ENCODE results near the gene SLC6A6.
A peak's percentile ranks its signal among the peaks of the same experiment; 100 is the strongest.
"Not testable (repeated sequence)": the region's sequence is repeated elsewhere in the genome, so short reads cannot be mapped to it uniquely, and the experiment has no call there.

The SLC6A6 gene

GRCh38 chr3:14508966-14509795, 106.8 kb downstream of the SLC6A6 start:
- DNase-seq: peak; percentile 38

DNA sequence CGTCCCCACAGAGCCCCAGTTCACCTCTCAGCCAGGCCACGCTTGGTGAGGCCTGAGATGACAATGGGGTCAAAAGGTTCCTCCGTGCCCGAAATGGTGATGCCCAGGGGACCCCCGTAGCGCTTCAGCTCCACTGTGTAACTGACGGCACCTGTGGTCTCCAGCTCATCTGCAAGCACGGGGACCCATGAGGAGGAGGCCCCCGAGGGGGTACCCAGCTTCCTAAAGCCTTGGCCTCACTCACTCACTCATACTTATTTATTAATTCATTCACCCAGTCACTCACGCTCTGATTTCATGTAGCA, 107.3 kb downstream of the SLC6A6 start:
- DNase-seq: no peak

DNA sequence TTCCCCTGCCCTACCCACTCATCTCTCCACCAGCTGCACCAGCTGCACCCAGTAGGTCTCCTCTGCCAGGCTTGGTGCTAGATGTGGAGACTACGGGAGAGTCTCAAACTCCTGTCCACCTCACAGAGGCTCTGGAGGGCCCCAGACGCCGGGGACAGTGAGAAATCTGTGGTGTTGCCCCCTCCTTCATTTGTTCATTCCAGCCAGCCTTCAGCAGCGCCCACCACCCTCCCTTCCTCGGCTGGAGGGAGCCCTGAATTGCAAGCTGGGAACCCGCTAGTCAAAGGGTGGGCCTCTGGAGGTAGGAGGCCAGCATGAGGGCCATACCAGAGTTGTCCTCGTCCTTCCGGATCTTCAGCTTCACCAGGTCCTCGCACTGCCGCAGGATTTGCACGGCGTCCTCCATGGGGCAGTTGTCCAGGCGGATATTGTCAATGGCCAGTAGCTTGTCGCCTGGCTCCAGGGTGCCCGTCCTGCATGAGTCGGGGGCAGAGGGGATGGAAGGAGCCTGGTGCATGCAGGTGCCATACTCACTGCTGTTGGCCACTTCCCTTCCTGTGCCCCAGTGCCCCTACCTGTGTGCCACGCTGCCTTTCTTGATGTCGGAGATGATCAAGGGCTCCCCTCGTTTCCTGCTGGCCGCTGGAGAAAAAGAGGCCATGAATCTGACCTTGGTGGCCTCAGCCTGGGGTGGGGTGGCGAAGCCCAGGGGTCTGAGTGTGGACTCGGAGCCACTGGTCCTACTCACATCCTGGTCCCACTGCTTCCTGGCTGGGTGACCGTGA, 108.6 kb downstream of the SLC6A6 start:
- no peak for DNase-seq

DNA sequence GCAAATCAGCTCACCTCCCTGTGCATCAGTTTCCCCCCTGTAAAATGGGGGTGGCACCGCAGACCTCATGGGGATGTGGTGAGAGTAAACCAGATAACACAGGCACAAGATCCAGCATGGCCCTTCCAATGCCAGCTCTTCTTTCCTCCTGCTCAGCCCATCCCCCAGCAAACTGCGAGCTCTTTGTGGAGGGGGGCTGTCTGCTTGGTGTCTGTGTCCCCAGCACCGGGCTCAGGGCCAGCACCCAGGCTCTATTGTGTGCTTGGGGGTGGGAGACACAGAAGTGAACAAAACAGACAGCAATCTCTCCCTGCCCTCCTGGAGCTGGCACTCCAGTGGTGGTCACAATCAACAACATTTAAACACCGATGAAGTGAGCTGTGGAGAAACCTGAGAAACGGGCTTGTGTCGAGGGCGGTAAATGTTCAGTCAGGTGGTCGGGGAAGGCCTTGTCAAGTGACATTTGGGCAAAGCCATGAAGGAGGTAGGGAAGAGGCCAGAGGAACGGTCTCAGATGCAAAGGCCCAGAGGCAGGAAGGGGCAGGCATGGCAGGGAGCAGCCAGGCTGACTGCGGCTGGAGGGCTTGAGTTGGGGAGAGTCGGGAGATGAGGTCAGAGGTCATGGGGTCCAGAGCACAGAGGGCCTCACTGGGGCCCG, 109.3 kb downstream of the SLC6A6 start:
- no peak for DNase-seq

GRCh38 chr3:14512281-14512941, 110.0 kb downstream of the SLC6A6 start:
- DNase-seq: no peak

GRCh38 chr3:14512942-14513327, 110.5 kb downstream of the SLC6A6 start:
- DNase-seq: no peak

GRCh38 chr3:14513566-14514322, 111.3 kb downstream of the SLC6A6 start:
- DNase-seq: no peak

GRCh38 chr3:14514323-14514720, 111.9 kb downstream of the SLC6A6 start:
- no peak for DNase-seq

DNA sequence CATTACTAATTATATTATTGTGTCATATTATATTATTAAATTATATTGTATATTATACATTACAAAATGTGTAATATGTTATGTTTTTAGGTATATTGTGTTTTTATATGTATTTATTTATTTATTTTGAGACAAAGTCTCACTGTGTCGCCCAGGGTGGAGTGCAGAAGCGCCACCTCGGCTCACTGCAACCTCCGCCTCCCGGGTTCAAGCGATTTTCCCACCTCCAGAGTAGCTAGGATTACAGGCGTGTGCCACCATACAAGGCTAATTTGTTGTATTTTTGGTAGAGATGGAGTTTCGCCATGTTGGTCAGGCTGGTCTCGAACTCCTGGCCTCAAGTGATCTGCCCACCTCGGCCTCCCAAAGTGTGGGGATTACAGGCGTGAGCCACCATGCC, 113.1 kb downstream of the SLC6A6 start:
- not testable (repeated sequence) for DNase-seq

GRCh38 chr3:14516738-14517345, 114.4 kb downstream of the SLC6A6 start:
- no peak for DNase-seq

GRCh38 chr3:14517601-14518431, 115.4 kb downstream of the SLC6A6 start:
- DNase-seq: no peak

GRCh38 chr3:14518432-14518802, 116.0 kb downstream of the SLC6A6 start:
- no peak for DNase-seq

DNA sequence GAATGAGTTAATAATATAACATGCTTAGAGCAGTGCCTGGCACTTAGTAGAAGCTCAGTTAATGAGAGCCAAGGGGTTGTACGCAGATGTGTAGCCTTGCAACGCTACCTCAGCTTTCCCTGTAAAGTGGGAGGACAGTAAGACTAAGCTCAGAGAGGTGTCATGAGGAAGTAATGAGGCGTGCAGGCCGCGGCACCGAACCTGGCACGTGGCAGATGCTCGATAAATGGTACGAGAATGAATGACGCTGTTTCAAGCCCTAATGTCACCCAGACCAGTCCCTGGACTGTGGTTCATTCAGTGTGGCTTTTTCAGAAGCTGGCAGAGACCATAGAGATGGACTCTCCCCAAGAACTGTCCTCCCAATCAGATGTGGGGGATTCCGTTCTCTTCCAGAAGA, 116.5 kb downstream of the SLC6A6 start:
- no peak for DNase-seq

GRCh38 chr3:14519406-14519805, 117.0 kb downstream of the SLC6A6 start:
- DNase-seq: no peak

DNA sequence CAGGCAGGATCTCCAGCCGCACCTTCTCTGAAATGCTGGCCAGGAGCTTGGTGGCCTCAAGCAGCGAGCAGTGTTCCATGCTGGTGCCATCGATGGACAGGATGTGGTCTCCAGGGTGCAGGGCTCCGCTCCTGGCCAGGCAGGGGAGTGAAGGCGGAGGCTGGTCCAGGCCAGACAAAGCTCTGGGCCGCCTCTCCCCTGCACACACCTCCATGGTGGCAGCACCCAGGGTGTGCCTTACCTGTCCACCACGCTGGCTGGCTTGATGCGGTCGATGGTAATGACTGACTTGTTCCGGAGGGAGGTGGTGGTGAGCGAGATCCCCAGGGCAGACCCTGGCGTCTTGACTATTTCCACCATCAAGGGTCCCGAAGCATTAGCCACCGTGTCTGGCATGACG, 117.7 kb downstream of the SLC6A6 start:
- no peak for DNase-seq

GRCh38 chr3:14520967-14521366, 118.6 kb downstream of the SLC6A6 start:
- no peak for DNase-seq

DNA sequence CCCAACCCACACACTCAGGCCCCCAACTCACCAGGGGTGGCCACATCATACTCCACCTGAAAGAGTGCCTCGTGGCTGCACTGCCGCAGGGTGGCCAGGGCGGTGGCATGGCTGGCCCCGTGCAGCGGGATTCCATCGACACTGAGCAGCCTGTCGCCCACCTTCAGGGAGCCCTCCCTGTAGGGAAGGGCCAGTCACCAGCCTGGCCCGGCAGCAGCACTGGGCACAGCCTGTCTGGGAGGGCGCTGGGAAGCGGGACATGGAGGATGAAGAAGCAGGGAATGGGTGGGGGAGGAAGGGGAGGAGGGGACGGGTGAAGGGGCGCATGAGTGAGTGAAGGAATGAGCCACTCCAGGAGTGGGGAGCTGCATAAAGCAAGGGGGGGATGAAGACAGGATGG, 119.2 kb downstream of the SLC6A6 start:
- no peak for DNase-seq

DNA sequence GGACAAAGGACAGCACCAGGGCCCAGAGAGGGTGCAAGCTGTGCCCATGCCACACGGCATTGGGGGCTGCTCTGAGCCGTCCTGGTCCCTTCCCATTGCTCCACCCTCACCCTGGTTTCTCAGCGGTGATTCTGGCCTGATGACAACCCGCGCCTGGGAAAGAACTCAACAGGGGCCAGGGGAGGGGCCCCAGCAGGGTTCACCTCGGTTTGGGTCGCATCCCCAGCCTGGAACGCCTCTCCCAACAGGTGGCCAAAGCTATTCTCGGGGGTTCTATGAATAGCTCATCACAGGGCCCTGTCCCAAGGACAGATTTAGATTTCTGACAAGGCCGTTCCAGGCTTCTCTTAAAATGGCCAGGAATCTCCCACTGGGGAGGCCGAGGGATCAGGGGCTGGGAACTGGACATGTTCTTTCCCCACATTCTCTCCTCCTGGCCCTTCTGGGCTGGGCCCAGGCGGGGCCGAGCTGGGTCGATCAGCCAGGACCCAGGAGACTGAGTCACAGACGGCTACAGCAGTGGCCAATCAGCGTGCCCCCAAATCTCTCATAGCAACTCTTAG, 119.8 kb downstream of the SLC6A6 start:
- DNase-seq: no peak

GRCh38 chr3:14522768-14523167, 120.4 kb downstream of the SLC6A6 start:
- no peak for DNase-seq

- DNase-seq: peak; percentile 7
Observed at GRCh38 chr3:14523792-14524191, 121.4 kb downstream of the SLC6A6 start.

- no peak for DNase-seq
Observed at GRCh38 chr3:14524311-14524711, 121.9 kb downstream of the SLC6A6 start.

All from fibroblast of skin of back (primary cell).